Medulla oblongata (tissue), 1 donor: ENCODE measurements around the gene NPAS1.
"Not testable (repeated sequence)": the region's sequence is repeated elsewhere in the genome, so short reads cannot be mapped to it uniquely, and the experiment has no call there.

ENCODE experiments used
- DNase-seq: peaks from one replicate; pipeline ENCODE4 v3.0.0-alpha.2; 2015; ENCODE audit errors: extremely low spot score

Gene NPAS1

DNA sequence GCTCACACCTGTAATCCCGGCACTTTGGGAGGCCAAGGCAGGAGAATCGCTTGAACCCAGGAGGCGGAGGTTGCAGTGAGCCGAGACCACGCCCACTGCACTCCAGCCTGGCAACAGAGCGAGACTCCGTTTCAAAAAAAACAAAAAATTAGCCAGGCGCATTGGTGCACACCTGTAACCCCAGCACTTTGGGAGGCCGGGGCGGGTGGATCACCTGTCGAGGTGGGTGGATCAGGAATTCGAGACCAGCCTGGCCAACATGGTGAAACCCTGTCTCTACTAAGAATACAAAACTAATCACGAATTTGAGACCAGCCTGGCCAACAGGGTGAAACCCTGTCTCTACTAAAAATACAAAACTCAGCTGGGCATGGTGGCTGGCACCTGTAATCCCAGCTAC lies 58.7 kb downstream of the NPAS1 start:
- DNase-seq: not testable (repeated sequence)

DNA sequence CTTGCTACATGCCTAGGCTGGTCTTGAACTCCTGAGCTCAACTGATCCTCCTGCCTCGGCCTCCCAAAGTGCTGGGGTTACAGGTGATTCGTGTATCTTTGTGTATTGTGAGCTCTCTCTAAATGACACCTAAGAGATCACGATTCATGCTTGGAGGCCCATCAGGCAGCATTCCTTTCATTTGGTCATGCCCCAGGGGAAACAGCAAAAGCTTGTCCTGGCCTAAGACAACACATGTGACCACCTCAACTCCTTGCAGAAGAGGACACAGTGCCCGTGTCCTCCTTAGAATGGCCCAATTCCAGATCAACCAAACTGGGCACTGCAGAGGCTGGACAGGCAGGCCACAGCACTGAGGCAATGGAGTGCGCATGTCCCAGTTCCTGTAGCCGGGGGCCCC lies 61.5 kb downstream of the NPAS1 start:
- no peak for DNase-seq

DNA sequence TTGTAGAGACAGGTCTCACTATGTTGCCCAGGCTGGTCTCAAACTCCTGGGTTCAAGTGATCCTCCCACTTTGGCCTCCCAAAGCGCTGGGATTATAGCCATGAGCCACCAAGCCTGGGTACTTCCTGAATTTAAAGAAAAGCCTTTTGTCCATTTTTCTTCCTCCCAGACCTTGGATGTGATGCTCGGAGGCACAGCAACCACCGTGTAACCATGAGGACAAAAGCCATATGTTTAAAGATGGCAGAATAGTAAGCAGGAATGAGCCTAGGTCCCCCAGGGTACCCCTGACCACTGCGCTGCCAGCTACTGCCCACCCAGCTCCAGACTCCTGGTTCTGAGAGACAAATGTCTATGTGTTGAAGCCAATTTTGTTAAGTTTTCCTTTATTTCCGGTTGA lies 62.9 kb downstream of the NPAS1 start:
- no peak for DNase-seq

DNA sequence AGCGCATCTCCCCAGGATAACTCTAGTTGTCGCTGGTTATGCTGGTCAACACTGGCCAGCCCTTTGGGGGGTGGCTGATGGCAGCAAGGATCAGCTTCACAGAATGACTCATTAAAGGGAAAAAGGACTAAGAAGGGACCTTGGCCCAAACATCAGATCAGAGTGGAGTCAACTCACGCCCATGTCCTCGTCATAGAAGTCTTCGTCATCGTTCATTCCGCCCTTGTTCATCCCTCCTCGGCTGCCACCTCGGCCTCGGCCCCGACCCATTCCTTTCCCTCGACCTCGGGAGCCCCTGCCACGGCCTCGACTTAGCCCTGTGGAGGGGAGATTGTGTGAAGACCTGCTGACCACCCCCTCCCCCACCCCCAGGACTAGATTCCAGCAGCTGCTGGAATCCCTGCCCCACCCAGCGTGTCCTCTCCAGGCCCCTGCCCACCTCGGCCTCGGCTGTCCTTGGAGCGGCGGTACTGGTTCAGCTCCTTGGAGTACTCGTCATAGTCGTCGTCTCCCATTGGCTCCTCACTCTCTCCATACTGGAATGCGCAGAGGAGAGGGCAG lies 65.3 kb downstream of the NPAS1 start:
- no peak for DNase-seq

DNA sequence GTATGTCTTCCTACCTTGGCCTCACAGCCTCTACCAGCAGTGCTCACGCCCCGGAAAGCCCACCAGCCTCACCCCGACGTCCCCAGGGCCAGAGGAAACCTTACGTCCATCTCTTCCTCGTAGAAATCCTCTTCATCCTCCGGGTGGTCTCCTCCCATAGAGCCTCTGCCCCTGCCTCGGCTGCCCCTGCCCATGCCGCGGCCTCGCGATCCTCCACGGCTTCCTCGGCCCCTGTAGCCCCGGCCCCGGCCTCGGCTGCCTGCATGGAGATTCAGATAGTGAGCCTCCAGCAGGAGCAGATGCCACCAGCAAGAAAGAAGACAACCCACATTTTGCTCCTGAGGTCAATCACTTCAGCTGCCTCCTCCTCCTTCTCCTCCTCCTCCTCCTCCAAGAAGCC lies 66.6 kb downstream of the NPAS1 start:
- DNase-seq: no peak

DNA sequence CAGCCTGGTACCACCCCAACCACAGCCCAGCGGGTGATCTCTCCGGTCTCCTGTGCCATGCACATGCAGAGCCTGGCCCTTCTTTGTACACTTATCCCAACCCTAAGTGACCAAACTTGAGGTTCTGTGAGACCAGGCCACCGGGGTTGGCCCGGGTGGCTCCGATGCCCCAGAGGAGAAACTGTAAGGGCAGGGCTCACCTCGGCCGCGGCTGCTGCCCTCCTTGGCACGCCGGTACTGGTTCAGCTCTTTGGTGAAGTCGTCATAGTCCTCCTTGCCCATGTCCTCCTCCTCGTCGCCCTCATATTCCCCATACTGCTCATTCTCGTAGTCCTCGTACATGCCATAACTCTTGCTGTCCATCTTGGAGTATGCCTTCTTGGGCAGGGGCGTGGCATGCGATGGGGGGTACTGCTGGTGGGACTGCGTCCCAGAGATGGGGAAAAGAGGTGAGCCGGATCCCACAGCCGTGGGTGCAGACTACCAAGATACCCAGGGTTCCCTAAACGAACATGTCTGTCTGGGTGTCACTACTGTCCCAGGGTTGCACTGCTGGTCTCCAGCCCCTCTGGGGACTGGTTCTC lies 70.2 kb downstream of the NPAS1 start:
- no peak for DNase-seq

DNA sequence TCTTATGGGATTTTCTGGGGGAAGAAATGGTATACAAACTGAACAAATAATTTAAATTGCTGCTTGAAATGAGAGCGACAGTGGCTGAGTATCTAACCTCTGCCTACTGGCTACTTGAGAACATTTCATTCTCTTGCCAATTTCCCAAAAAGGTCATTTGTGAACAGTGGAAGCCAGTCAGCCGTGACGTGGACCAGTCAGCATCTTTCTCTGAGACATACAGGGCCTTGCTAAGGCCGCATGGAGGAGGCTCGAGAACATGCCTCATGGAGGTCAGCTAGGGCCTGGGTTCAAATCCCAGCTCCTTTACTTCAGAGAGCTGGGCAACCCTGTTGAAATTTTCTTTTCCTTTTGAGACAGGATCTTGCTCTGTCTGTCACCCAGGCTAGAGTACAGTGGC lies 73.6 kb downstream of the NPAS1 start:
- no peak for DNase-seq

DNA sequence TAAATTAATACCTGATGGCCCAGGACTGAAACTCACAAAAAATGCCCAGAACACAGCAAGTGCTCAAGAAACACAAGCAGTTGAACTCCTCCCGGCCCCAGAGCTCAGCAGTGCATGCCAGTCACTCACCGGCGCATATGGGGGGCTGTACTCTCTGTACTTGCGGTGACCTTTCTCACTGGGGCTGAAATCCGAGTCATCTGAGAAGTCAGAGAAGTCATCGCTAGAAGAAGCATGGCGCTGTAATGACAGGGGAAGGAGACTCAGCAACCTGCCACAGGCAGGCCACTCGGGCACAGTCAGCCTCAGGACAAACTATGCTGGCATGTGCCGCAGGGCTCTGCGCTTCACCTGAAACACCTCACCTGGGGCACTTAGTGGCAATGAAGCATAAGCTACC lies 74.2 kb downstream of the NPAS1 start:
- no peak for DNase-seq

DNA sequence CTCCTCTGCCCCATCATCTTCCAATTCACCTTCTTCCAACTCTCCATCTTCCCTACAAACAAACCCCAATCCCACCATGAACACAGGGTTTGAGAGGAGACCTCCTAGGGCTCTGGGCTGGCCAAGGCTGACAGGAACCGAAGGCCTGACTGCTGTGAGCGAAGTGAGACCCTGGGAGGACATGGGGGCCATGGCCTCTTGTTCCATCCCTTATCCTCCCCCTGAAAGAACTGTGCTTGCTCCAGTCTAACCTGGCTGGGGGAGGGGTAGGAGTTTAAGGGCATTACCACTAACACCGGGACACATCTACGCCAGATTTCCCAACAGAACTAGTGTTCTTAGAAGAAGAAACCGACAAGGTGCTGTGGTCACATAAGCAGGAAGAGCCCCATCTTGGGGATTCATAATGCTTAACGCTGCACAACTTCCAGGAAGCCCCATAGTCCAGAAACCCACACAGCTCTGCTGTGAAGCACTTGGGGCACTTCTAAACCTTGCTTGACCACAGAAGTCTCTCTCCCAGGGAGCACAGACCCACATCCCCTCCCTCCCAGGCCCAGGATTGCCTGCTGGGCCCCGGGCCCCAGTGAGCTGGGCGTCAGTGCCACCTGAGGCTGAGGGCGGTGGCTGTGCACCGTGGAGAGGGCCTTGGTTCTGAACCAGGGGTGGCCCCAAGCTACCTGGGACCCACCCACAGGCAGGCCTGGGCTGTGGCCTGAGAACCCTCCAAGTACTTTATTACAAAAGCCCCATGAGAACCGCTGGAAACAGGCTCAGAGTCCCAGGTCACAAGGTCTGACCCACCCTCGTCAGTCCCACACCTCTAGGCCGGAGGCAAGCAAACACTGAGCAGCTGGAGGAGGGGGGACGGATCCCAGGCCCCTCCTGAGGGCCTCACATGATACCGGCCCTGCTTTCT lies 75.2 kb downstream of the NPAS1 start:
- no peak for DNase-seq
